Transverse colon (tissue), 3 donors: ENCODE measurements around the gene TIMP3.
"Not testable (repeated sequence)": the region's sequence is repeated elsewhere in the genome, so short reads cannot be mapped to it uniquely, and the experiment has no call there.

Experiments used
- CTCF ChIP-seq, 5 experiments: fragments of 200-600 bp in 3 of 5; fragments of 450-650 bp in 2 of 5; sonication (generic) in 3 of 5; IDR thresholded peaks; 1 replicate in 2 of 5; 2 replicates in 3 of 5; pipeline ENCODE4 v1.5.1; 2016 to 2017; ENCODE audit warnings: antibody characterized with exemption in 5 of 5, inconsistent platforms in 3 of 5, mild to moderate bottlenecking in 2 of 5, moderate library complexity in 1 of 5
- POLR2A ChIP-seq: fragments of 450-650 bp; IDR thresholded peaks from one replicate; pipeline ENCODE4 v1.6.1; 2016; ENCODE audit warnings: antibody characterized with exemption, mild to moderate bottlenecking, moderate library complexity

GRCh38 chr22:32873604-32874003 lies 72.1 kb downstream of the TIMP3 start:
- TF ChIP-seq CTCF (IDR thresholded peaks at IDR 0.05); POLR2A: not testable (repeated sequence)
